Amniotic epithelial cell (primary cell): Measurements from ENCODE around the gene RAB11A.
A peak's percentile ranks its signal among the peaks of the same experiment; 100 is the strongest.

Experiments
- DNase-seq: peaks from one replicate; pipeline ENCODE4 v3.0.0-alpha.2; 2010; ENCODE audit warnings: low read depth

Gene RAB11A

GRCh38 chr15:65885668-65886218, 16.5 kb downstream of the RAB11A start:
- DNase-seq, result no peak

DNA sequence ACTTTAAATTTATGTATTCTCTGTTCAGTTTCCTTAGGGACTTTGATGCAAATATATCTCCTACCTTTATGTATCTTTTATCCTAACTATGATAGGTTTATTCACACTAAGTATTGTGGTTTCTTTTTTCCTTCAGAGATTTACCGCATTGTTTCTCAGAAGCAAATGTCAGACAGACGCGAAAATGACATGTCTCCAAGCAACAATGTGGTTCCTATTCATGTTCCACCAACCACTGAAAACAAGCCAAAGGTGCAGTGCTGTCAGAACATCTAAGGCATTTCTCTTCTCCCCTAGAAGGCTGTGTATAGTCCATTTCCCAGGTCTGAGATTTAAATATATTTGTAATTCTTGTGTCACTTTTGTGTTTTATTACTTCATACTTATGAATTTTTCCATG, 18.3 kb downstream of the RAB11A start:
- DNase-seq, result no peak

- no peak for DNase-seq
Measured at GRCh38 chr15:65888981-65889380, 19.7 kb downstream of the RAB11A start.

DNA sequence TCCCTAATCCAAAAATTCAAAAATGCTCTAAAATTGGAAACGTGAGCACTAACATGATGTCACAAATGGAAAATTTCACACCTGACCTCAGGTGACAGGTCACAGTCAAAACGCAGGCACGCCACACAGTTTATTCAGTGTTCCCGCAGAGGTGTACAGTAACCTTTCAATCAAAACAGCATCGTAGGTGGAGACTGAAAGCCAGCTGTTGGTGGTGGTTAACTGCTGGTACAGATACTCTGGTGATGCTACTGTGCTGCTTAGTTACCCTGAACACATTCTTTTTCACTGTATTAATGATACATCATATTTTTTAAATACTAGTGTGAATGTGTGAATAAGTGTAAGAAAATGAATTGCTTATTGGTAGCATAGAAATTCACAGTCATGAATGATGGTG, 23.8 kb downstream of the RAB11A start:
- no peak for DNase-seq

GRCh38 chr15:65896236-65896635, 26.9 kb downstream of the RAB11A start:
- no peak for DNase-seq

DNA sequence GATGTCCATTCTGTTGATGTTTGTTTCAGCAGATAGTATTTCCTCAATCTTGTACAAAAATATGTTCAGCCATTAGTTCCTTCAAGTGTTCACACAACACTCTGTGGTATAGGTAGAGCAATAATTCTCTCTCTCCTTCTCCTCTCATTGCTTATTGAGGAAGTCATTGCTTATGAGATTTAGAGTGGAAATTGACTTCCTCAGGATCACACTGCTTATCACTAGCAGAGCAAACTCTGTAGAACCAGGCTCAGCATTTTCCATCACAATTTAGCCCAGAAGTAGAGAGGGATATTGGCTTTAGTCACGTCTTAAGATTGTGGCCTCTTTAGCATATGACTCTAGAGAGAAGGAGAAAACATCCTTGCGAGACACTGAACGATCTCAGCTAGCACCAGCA, 31.2 kb downstream of the RAB11A start:
- no peak for DNase-seq

- no peak for DNase-seq
Measured at GRCh38 chr15:65901336-65901735, 32.0 kb downstream of the RAB11A start.

GRCh38 chr15:65901836-65902235, 32.5 kb downstream of the RAB11A start:
- no peak for DNase-seq

DNA sequence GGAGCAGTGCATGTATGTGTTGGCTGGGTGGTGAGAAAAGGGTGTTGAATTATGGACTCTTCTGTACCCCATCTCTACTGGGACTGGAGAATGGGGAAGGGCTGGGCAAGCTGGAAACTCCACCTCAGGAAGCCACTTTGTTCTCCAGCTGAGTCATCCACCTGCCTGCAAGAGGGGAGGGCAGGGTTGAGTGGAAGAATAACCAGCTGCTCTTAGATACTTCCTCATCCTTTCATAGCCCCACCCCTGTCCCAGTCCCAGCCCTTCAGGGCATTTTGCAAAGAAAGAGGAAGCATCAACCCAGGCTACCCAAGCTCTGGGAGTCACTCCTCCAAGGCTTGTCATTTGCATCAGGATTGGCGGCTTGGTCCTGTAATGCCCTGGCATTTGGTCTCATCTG, 33.1 kb downstream of the RAB11A start:
- DNase-seq, result no peak

- DNase-seq, result peak; percentile 76
Measured at GRCh38 chr15:65903296-65904073, 34.2 kb downstream of the RAB11A start.

DNA sequence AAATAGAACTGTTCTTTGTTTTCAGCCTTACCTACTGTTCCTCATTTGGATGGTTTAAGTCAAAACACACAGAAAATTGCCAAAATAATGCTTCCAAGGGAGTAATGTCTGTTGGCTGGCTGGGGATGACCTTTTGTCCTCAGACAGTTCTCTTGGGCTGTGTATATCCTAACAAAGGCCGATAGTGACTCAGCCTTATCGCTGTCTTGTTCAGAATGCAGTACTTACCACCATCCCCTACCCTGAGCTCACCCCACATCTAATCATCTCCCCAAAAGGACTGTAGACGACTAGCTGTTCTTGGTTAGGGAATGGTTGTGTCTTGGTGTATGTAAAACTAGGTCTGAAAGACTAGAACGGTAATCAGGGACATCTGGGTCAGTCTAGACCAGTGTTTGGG, 35.0 kb downstream of the RAB11A start:
- DNase-seq, result peak; percentile 71

DNA sequence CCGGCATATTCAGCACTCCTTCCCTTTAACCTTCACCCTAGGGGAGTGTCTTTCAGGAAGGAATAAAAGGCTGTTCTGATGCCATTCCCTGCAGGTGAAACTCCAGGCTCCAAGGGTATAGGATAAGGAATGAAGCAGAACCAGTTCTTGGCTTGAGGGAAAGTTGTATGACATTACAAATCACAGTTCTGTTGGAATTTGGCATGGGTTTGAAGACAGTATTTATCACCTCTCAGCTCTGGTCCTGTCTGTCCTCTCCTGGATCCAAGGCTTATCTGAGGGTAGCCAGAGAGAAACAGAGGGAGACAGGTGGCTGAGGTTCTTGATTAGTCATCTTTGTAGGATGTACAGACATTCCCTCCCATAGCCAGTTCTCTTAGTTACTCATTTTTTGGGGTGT, 37.1 kb downstream of the RAB11A start:
- no peak for DNase-seq

- no peak for DNase-seq
Measured at GRCh38 chr15:65907661-65908060, 38.4 kb downstream of the RAB11A start.

DNA sequence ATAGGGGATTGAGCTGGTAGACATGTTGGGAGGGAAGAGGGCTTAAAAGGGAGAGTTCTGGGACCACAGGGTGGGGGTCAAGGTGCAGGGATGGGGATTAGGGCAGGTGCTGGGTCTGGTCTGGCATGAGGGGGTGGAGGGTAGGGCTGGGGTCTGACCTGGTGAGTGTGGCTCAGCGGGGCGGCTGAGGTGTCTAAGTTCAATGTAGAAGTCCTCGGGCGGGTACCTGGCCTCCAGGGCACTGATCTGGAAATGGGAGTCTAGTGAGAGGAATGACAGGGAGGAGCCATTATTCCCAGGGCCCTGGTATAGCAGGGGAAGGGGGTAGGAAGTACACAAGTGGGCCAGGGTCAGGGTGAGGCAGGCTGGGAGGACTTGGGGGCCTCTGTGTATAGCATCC, 39.6 kb downstream of the RAB11A start:
- no peak for DNase-seq

DNA sequence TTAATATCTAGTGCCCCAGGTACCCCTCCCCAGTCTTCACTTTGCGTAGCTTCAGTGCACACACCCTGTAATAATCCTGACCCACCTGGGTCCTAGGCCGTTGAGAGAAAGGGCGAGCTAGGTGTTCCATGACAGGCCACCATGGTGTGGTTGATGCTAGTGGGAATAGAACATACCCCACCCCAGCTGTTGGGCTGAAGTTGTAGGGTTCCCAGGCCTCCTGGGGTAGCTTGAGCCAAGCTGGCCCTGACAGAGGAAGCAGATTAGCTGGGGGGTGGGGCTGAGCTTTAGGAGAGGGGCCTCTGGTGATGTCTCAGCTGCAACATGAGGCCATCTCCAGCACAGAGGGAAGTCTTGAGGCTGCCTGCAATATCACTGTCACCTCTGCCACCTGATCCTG, 40.5 kb downstream of the RAB11A start:
- DNase-seq, result no peak

GRCh38 chr15:65910341-65910740, 41.0 kb downstream of the RAB11A start:
- no peak for DNase-seq

- no peak for DNase-seq
Measured at GRCh38 chr15:65912235-65912634, 42.9 kb downstream of the RAB11A start.

DNA sequence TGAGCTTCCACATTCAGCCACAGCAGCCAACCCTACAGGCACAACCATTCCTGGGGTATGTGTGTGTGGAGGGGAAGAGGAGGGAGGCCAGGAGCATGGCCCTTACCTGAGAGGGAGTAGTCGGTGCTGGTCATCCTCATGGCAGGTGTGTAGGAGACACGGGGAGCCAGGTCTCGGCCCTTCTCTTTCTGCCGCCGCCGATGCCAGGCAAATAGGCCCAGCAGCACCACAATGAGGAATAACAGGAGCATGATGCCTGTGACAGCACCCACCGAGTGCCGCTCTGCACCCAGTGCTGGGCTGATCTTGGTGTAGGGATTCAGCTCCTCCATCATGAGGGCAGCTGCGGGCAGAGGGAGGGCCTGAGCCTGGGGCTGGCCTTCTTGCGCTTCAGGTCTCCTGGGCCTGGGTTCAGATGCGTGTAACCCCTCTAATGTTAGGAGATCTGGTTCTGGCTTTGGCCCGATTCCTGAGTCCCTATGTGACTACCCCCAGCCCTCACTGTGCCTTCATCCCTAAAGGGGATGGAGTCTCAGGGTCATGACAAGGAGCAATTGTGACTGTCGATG, 44.4 kb downstream of the RAB11A start:
- no peak for DNase-seq

GRCh38 chr15:65914386-65914785, 45.1 kb downstream of the RAB11A start:
- no peak for DNase-seq

DNA sequence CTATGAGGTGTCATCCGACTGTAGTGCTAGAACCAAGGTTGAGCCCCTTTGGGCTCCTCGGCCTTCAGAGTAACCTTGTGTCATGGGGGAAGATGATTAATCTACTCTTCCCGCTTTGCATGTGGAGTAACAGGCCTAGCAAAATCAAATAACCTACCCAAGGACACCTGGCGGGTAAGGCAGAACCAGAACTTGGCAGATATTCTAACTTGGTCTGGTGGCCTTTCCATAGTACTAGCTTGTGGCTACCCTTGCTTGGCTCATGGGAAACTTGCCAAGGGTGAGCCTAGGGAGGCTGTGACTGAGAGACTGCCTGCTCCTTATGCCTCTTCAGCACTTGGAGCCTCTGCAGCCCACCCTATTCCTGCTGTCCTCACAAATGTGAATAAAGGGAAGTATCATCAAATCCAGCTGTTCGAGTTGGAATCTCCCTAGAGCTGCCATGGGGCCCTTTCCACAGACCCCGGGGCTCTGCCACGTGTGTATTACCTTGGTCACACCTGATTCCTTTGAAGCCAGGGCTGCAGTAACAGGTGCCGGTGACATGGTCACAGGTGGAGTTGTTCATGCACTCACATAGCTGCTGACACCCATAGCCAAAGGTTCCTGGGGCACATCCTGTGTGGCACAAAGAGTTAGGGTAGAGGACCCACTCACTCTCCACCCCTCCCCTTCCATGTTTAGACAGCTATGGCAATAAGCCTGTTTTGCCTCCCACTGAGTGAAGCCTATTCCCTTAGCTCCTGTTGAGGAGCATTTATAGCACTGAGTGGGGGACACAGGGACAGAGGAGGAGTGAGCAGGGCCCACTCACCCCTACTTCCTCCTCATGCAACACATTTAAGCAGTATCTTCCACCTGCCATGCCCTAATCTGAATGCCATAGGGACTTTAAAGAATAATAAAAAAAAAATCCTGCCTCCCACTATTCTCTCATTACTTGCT, 46.0 kb downstream of the RAB11A start:
- no peak for DNase-seq

DNA sequence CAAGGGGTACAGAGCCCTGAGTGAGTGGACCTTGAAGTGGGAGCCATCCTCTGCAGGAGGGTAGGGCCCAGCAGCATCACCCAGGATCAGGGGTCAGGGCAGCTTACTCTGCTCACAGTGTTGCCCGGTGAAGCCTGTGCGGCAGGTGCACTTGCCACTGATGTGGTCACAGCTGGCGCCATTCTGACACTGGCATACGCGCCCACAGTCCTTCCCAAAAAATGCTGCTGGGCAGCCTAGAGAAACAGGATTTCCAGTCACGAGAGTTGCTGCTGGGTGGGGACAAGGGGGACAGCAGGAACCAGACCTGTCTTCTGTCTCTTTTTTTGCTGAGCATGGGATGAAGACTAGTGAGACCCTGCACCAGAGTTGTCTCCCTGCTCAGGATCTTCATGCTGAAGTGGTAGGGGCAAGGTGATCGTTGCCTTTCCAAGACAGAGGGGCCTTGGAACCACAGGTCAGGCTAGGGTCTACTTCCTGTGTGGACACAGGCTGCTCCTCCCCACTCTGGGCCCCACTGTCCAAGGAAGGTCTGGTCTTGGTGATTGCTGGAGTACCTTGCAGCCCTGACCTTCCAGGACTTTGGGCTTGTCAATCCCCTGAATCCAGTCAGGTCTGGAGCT, 46.9 kb downstream of the RAB11A start:
- no peak for DNase-seq
